Measurements from ENCODE around the gene PKNOX2. TPM values are rescaled to one million over a fixed set of nuclear protein-coding genes. Genes with fewer than 3 reads are reported as not detected.
A peak's percentile ranks its signal among the peaks of the same experiment; 100 is the strongest.

PKNOX2 gene, protein sequence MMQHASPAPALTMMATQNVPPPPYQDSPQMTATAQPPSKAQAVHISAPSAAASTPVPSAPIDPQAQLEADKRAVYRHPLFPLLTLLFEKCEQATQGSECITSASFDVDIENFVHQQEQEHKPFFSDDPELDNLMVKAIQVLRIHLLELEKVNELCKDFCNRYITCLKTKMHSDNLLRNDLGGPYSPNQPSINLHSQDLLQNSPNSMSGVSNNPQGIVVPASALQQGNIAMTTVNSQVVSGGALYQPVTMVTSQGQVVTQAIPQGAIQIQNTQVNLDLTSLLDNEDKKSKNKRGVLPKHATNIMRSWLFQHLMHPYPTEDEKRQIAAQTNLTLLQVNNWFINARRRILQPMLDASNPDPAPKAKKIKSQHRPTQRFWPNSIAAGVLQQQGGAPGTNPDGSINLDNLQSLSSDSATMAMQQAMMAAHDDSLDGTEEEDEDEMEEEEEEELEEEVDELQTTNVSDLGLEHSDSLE
- 13.3 TPM for polyA plus RNA-seq (2013, experiment 1 of 2; ENCODE audit: insufficient read length)
- 13.9 TPM for polyA plus RNA-seq (2013, experiment 2 of 2; ENCODE audit: insufficient read length)

DNA sequence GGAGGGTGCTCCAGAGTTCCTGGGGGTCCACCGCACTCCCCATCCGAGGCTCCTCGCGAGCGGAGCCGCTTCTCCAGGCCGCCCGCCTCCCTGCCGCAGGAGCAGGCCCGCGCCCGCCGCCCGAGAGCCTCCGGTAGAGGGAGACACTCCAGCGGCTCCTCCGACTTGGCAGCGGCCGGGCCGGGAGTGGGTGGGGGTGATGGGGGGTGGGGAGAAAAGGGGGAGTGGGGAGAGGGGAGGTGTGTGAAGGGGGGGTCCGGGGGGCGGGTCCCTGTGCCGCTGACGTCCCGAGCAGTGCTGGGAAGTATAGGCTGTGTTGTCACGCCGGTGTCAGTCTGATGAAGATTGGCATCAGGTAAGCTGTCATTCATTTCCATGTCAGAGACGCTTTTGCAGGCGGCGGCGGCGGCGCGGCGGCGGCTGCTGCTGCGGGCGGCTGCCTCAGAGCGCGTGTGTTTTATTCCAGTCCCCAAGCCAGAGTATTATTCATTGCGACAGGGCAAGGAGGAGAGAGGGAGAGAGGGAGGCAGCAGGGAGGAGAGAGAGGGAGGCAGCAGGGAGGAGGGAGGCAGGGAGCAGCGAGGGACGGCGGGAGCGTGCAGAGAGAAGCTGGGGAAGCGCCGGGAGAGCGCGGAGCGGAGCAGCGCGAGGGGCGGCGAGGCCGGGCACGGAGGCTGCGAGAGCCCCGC is at the start of gene PKNOX2:
PKNOX2 (plus strand) TSS at position 330 of the 689 bp plus-strand sequence. CDS start 186,555 bp downstream, outside the sequence.
- peak; percentile 77 for DNase-seq

DNA sequence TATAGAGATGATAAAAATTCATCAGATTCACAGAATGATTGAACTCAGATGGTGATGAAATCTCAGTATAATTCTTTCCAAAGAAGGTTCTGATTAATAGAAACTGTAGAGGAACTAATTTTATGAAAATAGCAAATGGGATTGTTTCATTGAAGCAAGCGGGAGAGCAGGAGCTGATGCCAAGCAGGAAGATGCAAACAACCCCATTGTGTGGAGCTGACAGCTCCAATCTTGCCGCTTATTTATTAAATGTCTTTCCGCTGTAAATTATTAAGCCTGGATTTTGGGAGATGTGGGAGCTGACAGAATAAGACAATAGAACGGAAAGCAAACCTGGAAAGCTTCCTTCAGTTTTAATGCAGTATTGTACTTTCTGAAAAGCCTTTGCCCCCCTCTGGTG is 47.1 kb upstream of the PKNOX2 start:
- no peak for DNase-seq

DNA sequence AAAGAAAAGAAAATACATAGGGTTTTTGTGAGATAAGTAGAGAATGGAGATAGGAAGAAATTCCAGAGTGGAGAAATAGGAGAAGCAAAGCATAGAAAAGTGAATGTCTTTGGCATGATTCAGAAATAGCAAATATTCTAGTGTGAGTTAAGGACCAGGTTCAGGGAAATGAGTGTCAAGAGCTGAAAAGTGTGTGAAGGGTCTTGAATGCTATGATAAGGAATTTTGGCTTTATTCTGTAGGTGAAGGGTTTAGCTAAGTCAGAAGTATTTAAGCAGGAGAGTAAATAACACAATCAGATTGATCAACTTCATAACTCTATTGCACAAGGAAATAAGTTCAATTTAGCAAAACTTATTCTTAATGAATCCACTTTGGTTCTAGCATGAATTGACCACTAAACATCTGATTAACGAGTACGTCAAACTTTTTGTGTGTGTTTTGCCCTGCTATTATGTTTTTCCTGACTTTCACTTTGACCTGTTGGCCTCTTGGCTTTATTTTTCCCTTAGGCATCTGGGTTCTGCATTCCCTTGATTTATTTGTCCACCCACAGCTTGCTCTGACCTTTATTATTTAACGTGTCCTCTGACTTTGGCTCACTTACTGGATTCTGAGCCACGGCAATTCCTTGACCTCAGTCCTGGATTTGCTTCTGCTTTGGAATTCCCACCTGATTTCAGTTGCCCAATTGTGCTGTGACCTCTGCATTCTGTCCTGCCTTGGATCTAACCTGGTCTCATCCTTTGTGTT is 41.2 kb upstream of the PKNOX2 start:
- DNase-seq, result no peak

DNA sequence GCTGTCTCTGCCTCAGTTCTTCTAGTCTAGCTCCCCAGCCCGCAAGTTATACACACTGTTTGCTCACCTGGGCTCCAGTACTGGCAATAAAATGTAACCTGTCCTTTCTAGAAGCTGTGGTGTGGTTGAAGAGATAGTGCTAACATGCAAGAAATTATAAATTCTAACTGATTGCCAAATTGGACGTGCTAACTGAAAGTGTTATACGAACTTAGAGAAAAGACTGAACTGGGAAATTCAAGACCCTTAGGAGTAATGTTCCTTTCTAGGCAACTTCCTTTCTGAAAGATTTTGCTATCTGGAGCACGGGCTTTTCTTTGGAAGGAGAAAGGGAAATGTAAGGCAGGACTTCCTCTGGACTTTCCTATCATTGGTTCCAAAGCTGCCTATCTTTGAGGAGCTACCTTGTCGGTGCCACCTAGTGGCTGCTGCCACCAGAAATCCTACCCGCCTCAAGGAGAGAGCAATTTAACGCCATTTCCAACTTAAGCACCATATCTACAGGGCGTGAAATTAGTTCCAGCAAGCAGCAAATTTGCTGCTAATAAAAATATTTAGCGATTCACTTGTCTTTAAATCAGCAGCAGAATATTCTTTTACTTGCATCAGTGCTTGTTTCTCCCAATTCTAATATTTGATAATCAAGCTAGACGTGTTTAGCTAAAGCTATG is 40.5 kb upstream of the PKNOX2 start:
- DNase-seq, result peak; percentile 48

DNA sequence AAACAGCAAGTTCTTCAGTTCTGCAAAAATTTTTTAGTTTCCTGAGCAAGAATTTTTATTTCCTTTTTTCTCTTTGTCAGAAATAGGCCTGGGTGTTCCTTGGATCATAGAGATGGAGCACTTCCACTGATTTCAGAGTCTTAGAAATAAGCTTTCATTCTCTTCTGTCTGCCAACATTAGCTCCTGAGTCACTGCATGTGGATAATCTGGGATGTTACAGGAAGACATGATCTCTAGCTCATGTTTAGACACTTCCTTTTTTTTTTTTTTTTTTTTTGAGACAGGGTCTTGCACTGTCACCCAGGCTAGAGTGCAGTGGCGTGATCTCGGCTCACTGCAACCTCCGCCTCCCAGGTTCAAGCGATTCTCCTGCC is 39.9 kb upstream of the PKNOX2 start:
- DNase-seq, result no peak

DNA sequence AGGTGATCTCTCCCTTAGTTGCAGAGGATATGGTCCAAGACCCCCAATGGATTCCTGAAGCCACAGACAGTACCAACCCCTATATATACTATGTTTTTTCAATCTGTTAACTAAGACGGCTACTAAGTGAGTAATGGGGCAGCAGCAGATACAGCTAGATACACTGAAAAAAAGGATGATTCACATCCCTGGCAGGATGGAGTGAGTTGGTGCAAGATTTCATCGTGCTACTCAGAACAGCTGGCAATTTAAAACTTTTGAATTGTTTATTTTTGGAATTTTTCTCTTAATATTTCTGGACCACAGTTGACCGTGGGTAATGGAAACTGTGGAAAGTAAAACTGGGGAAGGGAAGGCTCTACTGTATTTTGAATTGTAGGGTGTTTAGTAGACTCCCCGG is 36.1 kb upstream of the PKNOX2 start:
- peak; percentile 80 for DNase-seq

DNA sequence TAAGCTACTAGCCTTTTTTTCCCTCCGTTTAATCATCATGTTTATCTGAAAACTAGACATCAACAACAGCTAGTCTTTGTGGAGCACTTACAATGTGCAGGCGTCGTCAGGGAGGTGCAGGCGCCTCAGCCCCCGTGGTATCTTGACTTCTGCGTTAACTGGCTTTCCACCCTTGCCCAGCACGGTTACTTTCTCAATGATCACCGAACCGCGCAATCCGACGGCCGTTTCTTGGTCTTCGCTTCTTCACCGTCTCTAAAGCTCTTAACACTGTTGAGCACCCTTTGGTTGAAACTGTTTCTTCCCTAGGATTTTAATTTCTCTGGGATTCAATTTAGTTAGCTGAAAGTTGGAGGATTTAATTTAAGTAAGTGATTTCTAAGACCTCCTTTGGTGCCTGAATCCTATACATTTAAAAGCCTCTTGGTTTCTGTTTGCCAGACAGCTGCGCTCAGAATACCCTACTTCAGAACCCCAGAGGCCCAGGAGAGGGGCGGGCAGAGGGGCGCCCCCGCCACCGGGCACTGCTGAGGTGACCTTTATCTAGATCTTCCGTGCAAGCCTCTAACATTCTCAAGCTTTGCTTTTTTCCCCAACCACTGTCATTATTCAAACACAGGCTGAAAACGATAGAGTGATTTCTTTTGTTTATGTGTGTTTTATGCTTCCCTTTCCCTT is 35.1 kb upstream of the PKNOX2 start:
- DNase-seq, result no peak

DNA sequence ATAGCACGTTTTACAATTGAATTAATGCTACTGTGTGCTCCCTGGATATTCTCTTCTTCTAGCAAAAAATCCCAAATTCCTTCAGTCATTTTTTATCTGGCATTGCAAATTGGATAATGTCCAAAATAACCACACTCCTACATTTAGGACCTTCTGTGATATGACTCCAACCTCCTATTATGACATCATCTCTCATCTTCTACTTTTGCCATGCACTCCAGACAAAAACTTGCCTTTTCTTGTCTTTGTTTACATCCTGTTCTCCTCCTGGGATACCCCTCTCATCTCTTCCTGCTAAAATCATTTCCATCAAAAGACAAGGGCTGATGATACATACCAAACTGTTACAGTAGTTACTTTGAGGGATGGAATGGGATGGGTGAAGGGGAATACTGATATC is 32.5 kb upstream of the PKNOX2 start:
- DNase-seq, result peak; percentile 33

DNA sequence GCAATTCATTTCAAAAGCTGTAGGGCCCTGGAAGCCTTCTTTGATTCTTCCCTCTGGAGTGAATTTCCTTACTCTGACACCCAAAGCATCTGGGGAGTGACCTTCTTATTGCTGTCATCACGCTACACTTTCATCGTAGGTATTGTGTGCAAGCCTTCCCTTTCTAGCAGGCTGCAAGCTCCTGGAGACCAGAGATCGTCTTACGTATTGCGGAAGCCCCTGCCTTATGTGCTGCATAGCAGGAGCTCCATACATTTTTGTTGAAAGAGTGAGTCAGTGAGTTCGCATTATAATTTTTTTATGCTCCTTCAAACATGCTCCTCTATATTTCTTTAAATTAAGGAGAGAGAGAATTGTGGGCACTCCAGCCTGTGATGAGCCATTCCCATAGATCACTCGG is 32.0 kb upstream of the PKNOX2 start:
- peak; percentile 62 for DNase-seq

DNA sequence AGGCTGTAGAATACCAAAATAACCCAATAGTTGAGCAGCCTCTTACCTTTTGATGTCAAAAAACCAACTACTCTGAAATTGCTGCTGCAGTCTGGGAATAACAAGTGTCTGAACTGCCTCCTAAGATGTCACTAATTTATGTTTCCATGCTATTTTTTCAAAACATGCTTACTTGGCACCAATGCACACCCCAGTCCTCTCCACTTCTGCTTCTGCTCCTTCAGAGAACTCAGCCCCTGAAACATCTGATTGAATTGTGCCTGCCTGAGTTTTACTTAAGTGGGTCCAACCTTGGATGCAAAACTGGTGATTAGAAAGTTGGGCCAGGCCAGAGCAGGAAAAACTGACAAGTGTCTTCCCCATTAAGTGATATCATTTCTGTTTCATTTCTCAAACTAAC is 28.6 kb upstream of the PKNOX2 start:
- no peak for DNase-seq

DNA sequence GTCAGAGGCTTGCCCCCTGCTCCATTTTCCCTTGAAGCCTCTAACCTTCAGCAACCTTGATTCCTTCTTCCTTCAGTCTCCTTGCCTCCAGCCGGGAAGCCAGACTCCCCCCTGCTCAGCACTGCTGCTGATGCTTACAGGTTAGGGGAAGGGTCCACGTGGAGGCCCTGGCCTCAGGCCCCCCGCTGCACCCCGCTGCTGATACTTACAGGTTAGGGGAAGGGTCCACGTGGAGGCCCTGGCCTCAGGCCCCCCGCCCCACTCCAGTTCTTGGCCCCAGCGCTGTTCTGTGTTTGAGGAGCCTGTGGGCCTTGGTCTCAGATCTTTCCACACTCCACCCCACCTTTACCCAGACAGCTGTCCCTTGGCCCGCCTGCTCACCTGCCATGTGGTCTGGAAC is 25.6 kb upstream of the PKNOX2 start:
- DNase-seq, result no peak

DNA sequence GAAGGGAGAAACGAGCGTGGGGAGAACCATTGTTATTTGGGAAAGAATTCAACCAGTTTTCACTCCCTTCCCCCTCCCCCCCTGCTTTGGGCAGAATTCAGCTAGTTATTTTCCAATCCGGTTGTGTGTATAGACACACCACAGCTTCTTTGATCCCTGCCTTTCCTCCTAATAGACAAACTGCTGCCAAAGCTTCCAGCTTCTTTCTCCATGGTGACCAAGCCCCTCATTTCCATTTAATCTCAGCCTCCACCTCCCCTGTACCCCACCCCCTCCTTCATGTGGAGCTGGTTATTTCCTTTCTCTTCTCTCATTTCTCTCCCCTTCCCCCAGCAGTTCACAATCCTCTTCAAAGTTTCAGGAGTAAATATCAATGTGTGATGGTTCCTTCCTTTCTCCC is 24.8 kb upstream of the PKNOX2 start:
- DNase-seq, result no peak

DNA sequence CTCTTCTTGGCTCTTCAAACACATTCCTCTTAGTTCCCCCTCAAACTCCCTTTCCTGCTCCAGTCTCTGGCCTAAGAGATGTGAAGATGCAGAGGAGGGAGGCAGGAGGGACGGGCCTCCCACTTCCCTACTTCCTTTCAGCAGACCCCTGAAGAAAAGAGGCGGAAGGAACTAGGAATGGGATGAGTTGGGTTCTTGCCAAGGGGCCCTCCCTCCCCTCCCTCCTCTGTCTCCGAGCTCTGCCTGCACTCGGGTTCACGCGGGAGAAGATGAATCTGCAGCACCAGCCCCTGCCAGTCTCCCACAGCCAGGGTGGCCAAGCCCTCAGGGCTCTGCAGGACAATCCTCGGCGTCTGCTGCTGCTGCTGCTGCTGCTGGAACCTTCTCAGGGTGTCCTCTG is 24.3 kb upstream of the PKNOX2 start:
- no peak for DNase-seq

DNA sequence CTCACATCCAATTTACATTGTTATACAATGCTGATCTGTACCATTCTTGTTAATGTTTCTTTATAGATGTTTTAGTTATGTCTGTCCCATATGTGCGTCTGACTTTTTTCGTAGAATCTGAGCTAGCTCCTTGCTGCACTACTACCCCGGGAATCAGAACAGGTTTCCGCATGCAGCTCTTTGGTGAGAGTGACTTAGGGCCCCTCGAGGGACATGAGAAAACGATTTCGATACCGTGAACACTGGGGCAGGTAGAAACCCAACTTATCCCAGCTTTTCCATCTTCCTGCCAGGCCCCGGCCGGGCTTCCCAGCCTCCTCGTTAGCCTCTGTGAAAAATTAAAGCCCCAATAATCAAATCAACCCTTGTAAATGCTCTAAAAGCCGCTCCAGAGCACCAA is 23.4 kb upstream of the PKNOX2 start:
- no peak for DNase-seq

DNA sequence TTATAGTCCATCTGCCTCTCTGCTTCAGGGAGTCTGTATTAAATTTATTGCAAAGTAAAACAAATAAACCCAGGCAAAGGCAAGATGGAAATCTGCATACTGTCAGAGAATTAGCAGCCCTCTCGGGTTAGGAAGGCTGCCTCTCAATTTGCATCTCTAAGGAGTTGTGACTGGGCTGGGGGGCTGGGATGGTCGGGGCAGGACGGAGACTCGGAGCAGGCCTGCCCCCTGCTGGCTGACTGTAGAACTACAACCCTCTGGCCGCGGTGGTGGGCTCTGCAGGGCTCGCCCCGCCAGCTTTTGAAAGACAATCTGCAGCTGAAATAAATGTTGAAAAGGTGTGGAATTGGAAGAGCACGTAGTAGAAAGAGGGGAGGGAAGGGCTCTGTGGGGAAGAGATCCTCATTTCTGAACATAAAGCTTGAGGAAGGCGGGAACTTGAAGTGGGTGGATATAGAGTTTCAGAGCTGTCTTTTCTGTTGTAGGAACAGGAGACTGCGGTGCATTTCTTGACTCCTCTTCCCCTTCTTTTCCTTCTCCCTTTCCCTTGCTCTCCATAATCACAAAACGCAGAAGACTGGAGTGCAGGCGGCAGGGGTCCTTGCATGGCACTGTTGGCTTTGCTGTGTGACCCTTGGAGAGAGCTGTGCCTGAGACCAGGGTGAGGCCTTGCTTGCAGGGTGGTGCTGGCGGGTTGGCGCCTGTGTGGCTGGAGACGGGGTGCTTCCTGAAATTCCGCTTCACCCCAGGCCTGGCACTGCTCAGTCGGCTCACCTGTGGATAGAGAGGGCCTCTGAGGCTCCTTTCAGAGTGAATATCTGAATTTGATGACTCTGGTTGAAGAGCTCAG is 22.6 kb upstream of the PKNOX2 start:
- DNase-seq, result peak; percentile 51

DNA sequence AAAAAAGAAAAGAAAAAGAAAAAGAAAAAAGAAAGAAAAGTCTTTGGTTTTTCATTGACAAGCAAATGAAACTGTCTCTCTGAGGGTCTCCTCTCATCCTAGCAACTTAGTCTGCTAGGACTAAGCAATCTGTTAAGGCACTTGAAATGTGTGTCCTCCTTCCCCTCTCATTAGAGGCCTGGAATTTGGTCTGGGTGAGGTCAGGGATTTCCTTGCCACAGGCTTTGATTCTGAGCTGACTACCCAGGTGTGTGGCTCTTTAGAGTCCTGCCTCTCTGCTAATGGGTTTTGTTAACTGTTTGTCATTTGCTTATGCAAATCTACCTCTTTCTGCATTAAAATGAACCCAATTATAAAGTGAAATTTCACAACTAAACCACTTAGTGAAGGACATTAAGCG is 18.3 kb upstream of the PKNOX2 start:
- DNase-seq, result no peak

DNA sequence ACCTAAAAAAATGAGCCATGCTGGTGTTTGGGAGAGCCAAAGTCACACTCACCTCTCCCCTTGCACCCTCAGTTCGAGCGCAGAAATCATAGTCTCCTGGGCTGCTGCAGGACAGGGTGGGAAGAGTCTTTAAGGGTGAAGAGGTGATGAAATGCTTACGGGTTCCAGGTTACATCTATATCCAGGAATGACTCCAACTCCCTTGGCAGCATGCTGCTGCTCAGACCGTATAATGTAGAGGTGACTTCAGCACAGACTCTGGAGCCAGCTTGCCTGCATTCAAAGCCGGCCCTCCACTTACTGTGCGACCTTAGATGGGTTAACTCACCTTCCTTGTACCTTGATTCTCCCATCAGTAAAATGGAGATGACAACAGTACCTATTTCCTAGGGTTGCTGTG is 17.3 kb upstream of the PKNOX2 start:
- DNase-seq, result no peak

DNA sequence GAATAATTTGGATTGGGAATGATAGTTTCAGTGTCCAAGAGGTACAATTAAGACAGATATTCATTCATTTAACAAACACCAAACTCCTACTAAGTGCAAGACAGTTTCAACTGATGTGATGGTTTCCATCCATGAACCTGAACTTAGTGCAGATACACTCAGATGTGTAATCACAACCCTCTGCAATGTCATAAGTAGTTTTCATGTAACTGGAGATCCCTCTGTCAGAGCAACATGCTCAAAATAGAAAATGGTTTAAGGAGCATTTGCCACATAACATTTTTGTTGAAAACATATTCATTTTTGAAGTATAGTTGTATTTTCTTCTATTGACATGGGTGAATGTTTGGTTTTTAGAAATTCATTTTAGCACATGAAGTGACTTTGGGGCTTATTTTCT is 16.5 kb upstream of the PKNOX2 start:
- DNase-seq, result no peak

DNA sequence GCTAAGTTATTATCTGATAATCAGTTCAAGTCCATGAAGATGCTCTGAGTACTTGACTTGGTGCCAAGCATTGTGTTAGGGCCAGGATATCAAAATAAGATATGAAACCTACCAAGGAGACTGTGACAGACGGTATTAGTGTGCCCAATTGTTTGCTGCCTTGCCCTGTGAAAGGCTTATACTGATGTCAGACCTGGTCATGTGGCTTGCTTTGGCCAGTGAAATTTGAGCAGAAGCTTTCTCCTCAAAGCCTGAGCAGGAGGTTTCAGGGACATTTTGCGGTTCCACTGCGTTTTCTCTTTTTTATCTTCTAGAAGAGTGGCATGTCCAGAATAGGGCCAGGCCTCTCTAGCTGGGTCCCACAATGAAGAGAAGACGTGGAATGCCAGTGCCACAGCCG is 15.8 kb upstream of the PKNOX2 start:
- DNase-seq, result no peak

DNA sequence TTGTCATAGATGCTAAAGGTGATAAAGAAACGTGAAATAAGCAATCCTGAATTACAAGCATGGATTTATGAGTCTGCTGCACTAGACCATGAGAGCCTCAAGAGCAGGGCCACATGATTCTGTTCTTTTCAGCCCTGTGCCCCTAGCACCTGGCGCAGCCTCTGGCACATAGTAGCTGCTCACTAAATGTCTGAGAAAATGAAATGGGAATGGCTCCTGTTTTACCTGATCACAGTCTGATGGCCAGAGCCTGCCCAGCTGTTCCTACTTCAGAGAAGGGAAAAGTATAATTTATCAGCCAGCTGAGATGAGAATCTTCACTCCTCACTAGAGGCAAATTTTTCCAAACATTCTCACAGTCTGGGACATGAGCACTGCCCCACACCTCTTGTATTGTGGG is 10.7 kb upstream of the PKNOX2 start:
- no peak for DNase-seq
